LNCaP clone FGC (cell line): Measurements from ENCODE around the gene FMN1.
A peak's percentile ranks its signal among the peaks of the same experiment; 100 is the strongest.

Experiments used
- DNase-seq: peaks from one replicate; pipeline ENCODE4 v3.0.0-alpha.2; 2011; ENCODE audit warnings: low read depth
- H3K4me3 ChIP-seq: 2 replicates; pipeline ENCODE4 v1.5.1; 2011; ENCODE audit warnings: mild to moderate bottlenecking, low read depth, low read length, control low read depth
- TF ChIP-seq, protein P1 (sequence below): IDR thresholded peaks from 2 replicates; pipeline ENCODE4 v1.5.1; 2012; ENCODE audit warnings: mild to moderate bottlenecking; ENCODE audit not compliant: control insufficient read depth, insufficient read depth; ENCODE audit errors: extremely low read depth

The FMN1 gene

GRCh38 chr15:33043636-33044035, 150.9 kb downstream of the FMN1 start:
- H3K4me3 ChIP-seq, result no peak overlapping the region
- TF ChIP-seq, protein P1, sequence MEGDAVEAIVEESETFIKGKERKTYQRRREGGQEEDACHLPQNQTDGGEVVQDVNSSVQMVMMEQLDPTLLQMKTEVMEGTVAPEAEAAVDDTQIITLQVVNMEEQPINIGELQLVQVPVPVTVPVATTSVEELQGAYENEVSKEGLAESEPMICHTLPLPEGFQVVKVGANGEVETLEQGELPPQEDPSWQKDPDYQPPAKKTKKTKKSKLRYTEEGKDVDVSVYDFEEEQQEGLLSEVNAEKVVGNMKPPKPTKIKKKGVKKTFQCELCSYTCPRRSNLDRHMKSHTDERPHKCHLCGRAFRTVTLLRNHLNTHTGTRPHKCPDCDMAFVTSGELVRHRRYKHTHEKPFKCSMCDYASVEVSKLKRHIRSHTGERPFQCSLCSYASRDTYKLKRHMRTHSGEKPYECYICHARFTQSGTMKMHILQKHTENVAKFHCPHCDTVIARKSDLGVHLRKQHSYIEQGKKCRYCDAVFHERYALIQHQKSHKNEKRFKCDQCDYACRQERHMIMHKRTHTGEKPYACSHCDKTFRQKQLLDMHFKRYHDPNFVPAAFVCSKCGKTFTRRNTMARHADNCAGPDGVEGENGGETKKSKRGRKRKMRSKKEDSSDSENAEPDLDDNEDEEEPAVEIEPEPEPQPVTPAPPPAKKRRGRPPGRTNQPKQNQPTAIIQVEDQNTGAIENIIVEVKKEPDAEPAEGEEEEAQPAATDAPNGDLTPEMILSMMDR, result no peak
- DNase-seq, result no peak

- DNase-seq, result no peak
- no peak overlapping the region for H3K4me3 ChIP-seq
- TF ChIP-seq, protein P1, result no peak
These were observed 154.0 kb downstream of the FMN1 start for GRCh38 chr15:33040496-33040895.

DNA sequence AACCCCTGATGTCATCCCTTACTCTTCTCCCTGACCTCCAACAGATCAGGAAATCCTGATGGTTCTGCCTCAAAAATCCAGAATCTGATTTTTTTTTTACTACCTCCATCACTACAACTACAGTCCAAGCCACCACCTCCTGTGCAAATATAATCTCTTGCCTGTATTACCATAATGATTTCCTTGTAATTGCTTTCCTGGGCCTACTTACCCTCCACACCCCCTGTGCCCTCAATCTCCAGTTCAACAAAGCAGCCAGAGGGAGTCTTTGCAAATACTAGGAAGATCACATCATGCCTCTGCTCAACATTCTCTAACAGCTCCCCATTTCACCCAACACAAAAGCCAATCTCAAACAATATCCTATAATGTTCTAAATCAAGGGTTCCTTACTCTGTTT, 159.9 kb downstream of the FMN1 start:
- no peak overlapping the region for H3K4me3 ChIP-seq
- DNase-seq, result no peak
- TF ChIP-seq, protein P1, result no peak

GRCh38 chr15:33032053-33032452, 162.5 kb downstream of the FMN1 start:
- DNase-seq, result no peak

GRCh38 chr15:33031324-33031821, 163.1 kb downstream of the FMN1 start:
- TF ChIP-seq, protein P1, result no peak
- H3K4me3 ChIP-seq, result no peak overlapping the region
- no peak for DNase-seq

More at GRCh38 chr15:33032053-33032452, 162.5 kb downstream of the FMN1 start:
- no peak overlapping the region for H3K4me3 ChIP-seq
- TF ChIP-seq, protein P1, result no peak

DNA sequence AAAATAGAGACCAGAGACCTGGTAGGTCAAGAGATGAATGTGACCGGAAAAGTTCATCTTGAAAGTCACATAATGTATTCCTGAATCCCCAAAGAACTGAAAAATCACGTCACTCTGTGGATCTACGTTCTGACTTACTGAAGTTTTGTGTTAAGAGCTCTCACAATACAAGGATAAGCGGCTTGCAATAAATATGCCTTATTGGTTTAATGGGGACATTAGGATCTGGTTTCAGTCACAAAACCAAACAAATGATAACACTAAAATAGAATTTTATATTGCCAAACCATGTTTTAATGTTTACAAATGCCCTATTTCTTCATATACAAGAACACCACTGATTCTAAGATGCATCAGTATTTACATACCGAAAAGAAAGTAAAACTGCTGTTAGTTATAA, 164.2 kb downstream of the FMN1 start:
- TF ChIP-seq, protein P1, result no peak
- no peak overlapping the region for H3K4me3 ChIP-seq
- peak; percentile 92 for DNase-seq

- TF ChIP-seq, protein P1, result no peak
- H3K4me3 ChIP-seq, result no peak overlapping the region
- no peak for DNase-seq
These were observed 165.3 kb downstream of the FMN1 start for GRCh38 chr15:33029109-33029652.
